Sigmoid colon (tissue), 7 donors: ENCODE data around the gene EEFSEC. TPM values are rescaled to one million over a fixed set of nuclear protein-coding genes. Genes with fewer than 3 reads are reported as not detected.

Source experiments
- DNase-seq: peaks from one replicate; pipeline ENCODE4 v3.0.0-alpha.2; 2019
- H3K27ac ChIP-seq, 4 donors: fragments of 200-600 bp; sonication (generic); one replicate each; pipeline ENCODE4 v1.5.1; 2016 to 2019; ENCODE audit warnings: mild to moderate bottlenecking in 1 of 4
- H3K27me3 ChIP-seq, 3 donors: fragments of 200-600 bp; sonication (generic); one replicate each; pipeline ENCODE4 v1.5.1; 2019; ENCODE audit warnings: mild to moderate bottlenecking in 1 of 3
- H3K36me3 ChIP-seq, 4 donors: fragments of 200-600 bp; sonication (generic); one replicate each; pipeline ENCODE4 v1.5.1; 2016 to 2019
- H3K4me1 ChIP-seq, 4 donors: fragments of 200-600 bp; sonication (generic); one replicate each; pipeline ENCODE4 v1.5.1; 2017 to 2019
- H3K4me3 ChIP-seq, 4 donors: fragments of 200-600 bp; sonication (generic); one replicate each; pipeline ENCODE4 v1.5.1; 2017 to 2019; ENCODE audit warnings: mild to moderate bottlenecking in 2 of 4, moderate library complexity in 1 of 4
- H3K9me3 ChIP-seq, 4 donors: fragments of 200-600 bp in 3 of 4; sonication (generic) in 3 of 4; one replicate each; pipeline versions ENCODE4 v1.5.1 to v1.6.1; 2013 to 2019
- EP300 ChIP-seq, 4 donors: sonication (generic); formaldehyde crosslinking; IDR thresholded peaks; one replicate each; pipeline ENCODE4 v1.6.1; 2017; ENCODE audit warnings: antibody characterized with exemption in 4 of 4
- POLR2A ChIP-seq, 2 donors: fragments of 450-650 bp; IDR thresholded peaks; one replicate each; pipeline ENCODE4 v1.6.1; 2016; ENCODE audit warnings: antibody characterized with exemption in 2 of 2, mild to moderate bottlenecking in 2 of 2, moderate library complexity in 2 of 2
- POLR2AphosphoS5 ChIP-seq, 4 donors: sonication (generic); formaldehyde crosslinking; IDR thresholded peaks; one replicate each; pipeline ENCODE4 v1.6.1; 2017; ENCODE audit warnings: antibody characterized with exemption in 4 of 4
- WGBS, 2 donors: extraction: QIAGEN DNeasy Blood & Tissue Kit; methylation state at CpG; one replicate each; pipeline ENCODE4 v1.1.7; 2013; 5-methylcytosine and 5-hydroxymethylcytosine counted together
- intact Hi-C: fragments of 100-400 bp; cut with DNase I; formaldehyde crosslinking; loops from one replicate; pipeline ENCODE4 v1.15.1; 2023
- polyA plus RNA-seq, 3 donors: library from polyadenylated mRNA; stranded (reverse); fragments of 200-250 nt; gene quantifications; one replicate each; pipeline ENCODE4 v1.2.3, GENCODE V29; 2013
- total RNA-seq, 4 donors: library from RNA; depleted of rRNA; stranded (reverse); fragments of >200 nt; gene quantifications; one replicate each; pipeline ENCODE4 v1.1.0, GENCODE V29; 2016
- TF ChIP-seq, protein P1 (sequence below), 4 experiments: fragments of 450-650 bp in 3 of 4; fragments of 200-600 bp in 1 of 4; IDR thresholded peaks; one replicate each; pipeline ENCODE4 v1.5.1; 2016 to 2019; ENCODE audit warnings: antibody characterized with exemption in 4 of 4, mild to moderate bottlenecking in 3 of 4, moderate library complexity in 2 of 4
- donor health status: healthy with polysubstance abuse.
- donor health status: Bipolar disorder and iron deficiency.
- donor health status: healthy.

Gene EEFSEC
- total and polyA plus RNA-seq, 7 donors = 5.3 to 16.1 (median 12.2) TPM

DNA sequence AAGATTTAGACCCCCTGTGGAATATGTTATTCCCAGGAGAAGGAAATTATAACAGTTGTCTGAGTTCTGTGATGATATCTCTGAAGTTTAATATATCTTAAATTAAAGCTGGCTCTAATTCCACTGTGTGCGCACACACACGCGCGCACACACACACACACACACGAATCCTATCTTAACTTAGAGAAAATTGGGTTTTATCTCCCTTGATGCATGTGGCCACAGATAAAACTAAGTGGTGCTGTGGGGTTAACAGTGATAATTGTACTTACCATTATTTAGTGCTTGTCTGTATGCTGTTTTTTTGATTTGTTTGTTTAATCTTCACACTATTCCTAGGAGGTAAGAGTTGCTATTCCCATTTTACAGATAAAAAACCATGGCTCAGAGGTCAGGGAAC lies 7.4 kb downstream of the EEFSEC start:
- no peak overlapping the region for H3K4me3 ChIP-seq
- TF ChIP-seq POLR2AphosphoS5 (IDR thresholded peaks at IDR 0.05) (no peak), POLR2A (IDR thresholded peaks at IDR 0.05) (no peak), EP300 (IDR thresholded peaks at IDR 0.05) (no peak)
- intact Hi-C loops = no loop called here
- H3K27me3 ChIP-seq = no peaks in the 10 kb centered on the region
- no peaks in the 10 kb centered on the region for H3K4me1 ChIP-seq
- no peak for DNase-seq
- H3K9me3 ChIP-seq = no peaks in the 10 kb centered on the region
- H3K27ac ChIP-seq = no peak overlapping the region
- H3K36me3 ChIP-seq = peaks cover 0 to 4% (median 0%) of the 10 kb centered on the region in 4 donors
- WGBS, 2 donors = 91 to 95% methylated on average over 5 of the region's 5 CpGs

DNA sequence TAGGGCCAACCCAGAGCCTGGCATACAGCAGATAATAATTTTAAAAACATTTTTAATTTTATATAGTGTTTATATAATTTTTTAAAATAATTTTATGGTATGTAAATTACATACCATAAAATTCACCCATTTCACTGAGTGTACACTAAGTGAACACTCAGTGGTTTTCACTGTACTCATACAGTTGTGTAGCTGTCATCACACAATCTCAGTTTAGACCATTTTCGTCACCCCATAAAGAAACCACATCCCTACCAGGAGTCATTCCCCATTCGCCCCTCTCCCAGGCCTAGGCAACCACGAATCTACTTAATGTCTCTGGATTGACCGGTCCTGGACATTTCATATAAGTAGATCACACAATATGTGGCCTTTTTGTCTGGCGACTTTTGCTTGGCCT lies 10.2 kb downstream of the EEFSEC start:
- DNase-seq = no peak
- intact Hi-C loops = no loop called here

DNA sequence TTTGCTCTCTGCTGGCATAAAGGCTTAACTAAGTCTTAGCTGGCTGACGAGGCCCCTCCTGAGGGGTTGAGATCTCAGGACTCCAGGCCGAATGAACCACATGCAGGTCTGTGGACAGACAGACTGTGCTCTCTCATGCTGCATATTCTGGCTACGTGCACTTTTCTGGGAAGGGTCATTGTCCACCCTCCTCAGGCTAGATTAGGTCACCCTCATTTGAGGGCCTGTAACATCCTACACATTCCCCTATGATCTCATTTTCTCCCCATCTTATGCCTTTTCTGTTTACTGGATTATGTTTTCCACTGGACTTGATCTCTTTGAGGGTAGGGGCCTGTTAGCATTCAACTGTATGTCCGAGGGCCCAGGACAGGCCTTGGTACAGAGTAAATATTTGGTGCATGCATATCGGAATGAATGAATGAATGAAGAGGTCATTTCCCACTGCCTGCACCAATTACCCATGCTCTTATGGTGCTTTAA lies 13.7 kb downstream of the EEFSEC start:
- no peaks in the 10 kb centered on the region for H3K27me3 ChIP-seq
- no peaks in the 10 kb centered on the region for H3K36me3 ChIP-seq
- no peak overlapping the region for H3K27ac ChIP-seq
- H3K9me3 ChIP-seq = no peaks in the 10 kb centered on the region
- 91 to 94% methylated on average over 5 of the region's 5 CpGs for WGBS, 2 donors
- no peaks in the 10 kb centered on the region for H3K4me1 ChIP-seq
- no peak overlapping the region for H3K4me3 ChIP-seq
- DNase-seq = no peak
- TF ChIP-seq POLR2AphosphoS5 (IDR thresholded peaks at IDR 0.05) (no peak), EP300 (IDR thresholded peaks at IDR 0.05) (no peak)
- intact Hi-C loops = no loop called here

More for the DNA sequence above, 10.2 kb downstream of the EEFSEC start:
- TF ChIP-seq POLR2A (IDR thresholded peaks at IDR 0.05) (no peak), POLR2AphosphoS5 (IDR thresholded peaks at IDR 0.05) (no peak), EP300 (IDR thresholded peaks at IDR 0.05) (no peak)
- TF ChIP-seq, protein P1, sequence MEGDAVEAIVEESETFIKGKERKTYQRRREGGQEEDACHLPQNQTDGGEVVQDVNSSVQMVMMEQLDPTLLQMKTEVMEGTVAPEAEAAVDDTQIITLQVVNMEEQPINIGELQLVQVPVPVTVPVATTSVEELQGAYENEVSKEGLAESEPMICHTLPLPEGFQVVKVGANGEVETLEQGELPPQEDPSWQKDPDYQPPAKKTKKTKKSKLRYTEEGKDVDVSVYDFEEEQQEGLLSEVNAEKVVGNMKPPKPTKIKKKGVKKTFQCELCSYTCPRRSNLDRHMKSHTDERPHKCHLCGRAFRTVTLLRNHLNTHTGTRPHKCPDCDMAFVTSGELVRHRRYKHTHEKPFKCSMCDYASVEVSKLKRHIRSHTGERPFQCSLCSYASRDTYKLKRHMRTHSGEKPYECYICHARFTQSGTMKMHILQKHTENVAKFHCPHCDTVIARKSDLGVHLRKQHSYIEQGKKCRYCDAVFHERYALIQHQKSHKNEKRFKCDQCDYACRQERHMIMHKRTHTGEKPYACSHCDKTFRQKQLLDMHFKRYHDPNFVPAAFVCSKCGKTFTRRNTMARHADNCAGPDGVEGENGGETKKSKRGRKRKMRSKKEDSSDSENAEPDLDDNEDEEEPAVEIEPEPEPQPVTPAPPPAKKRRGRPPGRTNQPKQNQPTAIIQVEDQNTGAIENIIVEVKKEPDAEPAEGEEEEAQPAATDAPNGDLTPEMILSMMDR (IDR thresholded peaks at IDR 0.05) = no peak
- no peak overlapping the region for H3K27ac ChIP-seq
- no peaks in the 10 kb centered on the region for H3K4me1 ChIP-seq
- H3K36me3 ChIP-seq = no peaks in the 10 kb centered on the region
- H3K9me3 ChIP-seq = no peaks in the 10 kb centered on the region
- WGBS, 2 donors = 77 to 96% methylated on average over 5 of the region's 5 CpGs
- H3K4me3 ChIP-seq = no peak overlapping the region
- no peaks in the 10 kb centered on the region for H3K27me3 ChIP-seq

DNA sequence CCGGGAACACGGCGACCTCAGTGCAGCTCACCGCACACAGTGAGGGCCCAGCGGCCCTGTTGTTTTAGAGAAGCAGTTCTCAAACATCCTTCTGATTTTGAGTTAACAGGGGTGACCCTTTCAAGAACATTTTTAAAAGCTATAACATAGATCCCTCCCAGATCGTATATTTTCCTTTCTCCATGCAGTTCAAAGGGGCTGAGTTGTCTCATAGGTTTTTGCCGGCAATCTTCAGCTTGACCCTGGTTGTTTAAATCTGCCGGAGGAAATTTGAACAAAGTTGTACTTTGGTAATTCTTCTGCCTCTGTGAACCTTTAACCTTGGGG lies 14.3 kb downstream of the EEFSEC start:
- H3K27ac ChIP-seq = no peak overlapping the region
- H3K27me3 ChIP-seq = no peaks in the 10 kb centered on the region
- no peaks in the 10 kb centered on the region for H3K4me1 ChIP-seq
- H3K4me3 ChIP-seq = no peak overlapping the region
- TF ChIP-seq EP300 (IDR thresholded peaks at IDR 0.05) (no peak), POLR2AphosphoS5 (IDR thresholded peaks at IDR 0.05) (no peak)
- WGBS, 2 donors = 93 to 94% methylated on average over 8 of the region's 8 CpGs
- H3K9me3 ChIP-seq = no peaks in the 10 kb centered on the region
- DNase-seq = no peak
- intact Hi-C loops = no loop called here
- H3K36me3 ChIP-seq = no peaks in the 10 kb centered on the region

DNA sequence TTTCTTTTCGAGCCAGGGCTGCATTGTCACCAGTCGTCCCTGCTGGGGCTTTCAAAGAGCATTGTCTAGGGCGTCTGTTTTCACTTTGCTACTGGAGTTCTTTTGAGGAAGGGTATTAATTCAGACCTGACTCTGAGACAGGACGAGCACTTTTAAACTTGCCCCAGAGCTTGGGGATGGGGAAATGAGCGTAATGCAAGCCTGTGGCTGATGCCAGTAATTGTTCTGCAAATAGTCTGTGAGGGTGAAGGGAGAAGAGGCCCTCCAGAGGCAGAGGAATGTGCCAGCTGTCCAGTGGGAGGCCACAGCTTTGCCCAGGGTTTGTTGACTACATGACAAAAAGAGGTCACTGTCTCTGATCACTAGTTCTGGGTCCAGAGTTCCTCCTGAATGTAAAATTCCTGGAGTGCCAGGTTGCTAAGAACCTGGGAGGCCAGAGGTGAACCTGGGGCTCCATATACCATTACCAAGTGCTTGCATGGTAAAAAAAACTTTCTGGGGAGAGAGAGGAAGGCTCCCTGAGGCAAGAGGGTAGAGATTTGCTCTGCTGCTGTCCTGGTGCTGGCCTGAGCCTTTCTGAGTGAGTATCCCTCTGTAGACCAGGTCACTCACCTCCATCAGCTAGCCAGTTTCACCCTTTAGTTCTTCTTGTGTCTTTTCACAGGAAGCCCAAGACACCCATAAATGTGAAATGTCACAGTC lies 14.8 kb downstream of the EEFSEC start:
- TF ChIP-seq, protein P1 (IDR thresholded peaks at IDR 0.05) = no peak
- TF ChIP-seq POLR2A (IDR thresholded peaks at IDR 0.05) = no peak
- TF ChIP-seq EP300 (IDR thresholded peaks at IDR 0.05) = no peak
- intact Hi-C loops = no loop called here
- H3K27me3 ChIP-seq = no peaks in the 10 kb centered on the region
- H3K4me1 ChIP-seq = no peaks in the 10 kb centered on the region
- H3K9me3 ChIP-seq = no peaks in the 10 kb centered on the region
- no peak overlapping the region for H3K27ac ChIP-seq
- H3K4me3 ChIP-seq = no peak overlapping the region
- H3K36me3 ChIP-seq = no peaks in the 10 kb centered on the region
- WGBS, 2 donors = 83 to 88% methylated on average over 5 of the region's 5 CpGs
- no peak for DNase-seq

DNA sequence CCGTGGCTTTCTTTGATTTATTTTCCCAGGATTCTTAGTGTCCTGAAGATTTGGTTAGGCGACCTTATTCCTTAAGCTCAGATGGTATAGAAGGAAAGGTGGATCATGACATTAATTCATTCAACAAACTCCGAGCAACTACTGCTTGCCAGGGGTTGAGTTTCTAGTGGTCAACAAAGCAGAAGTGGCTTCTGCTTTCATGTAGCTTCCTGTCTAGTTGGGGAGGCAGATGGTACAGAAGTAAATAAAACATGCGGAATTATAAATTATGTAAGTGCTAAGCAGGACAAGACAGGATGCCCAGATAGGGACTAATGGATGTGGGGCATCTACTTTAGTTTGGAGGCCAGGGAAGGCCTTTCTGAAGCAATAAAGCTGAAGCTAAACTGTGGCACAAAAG lies 15.6 kb downstream of the EEFSEC start:
- Histone ChIP-seq H3K36me3 (no peaks in the 10 kb centered on the region), H3K27ac (no peak overlapping the region), H3K27me3 (no peaks in the 10 kb centered on the region), H3K4me3 (no peak overlapping the region), H3K4me1 (peaks cover 0 to 4% (median 0%) of the 10 kb centered on the region in 4 donors), H3K9me3 (no peaks in the 10 kb centered on the region)
- no peak for TF ChIP-seq POLR2AphosphoS5 (IDR thresholded peaks at IDR 0.05)
- TF ChIP-seq, protein P1 (IDR thresholded peaks at IDR 0.05) = no peak
- TF ChIP-seq POLR2A (IDR thresholded peaks at IDR 0.05) = no peak
- TF ChIP-seq EP300 (IDR thresholded peaks at IDR 0.05) = no peak
- 86 to 92% methylated on average over 4 of the region's 4 CpGs for WGBS, 2 donors
- intact Hi-C loops = no loop called here
- DNase-seq = no peak
